Stimulated activated CD4-positive, alpha-beta T cell treated with anti-CD3 and anti-CD28 coated beads, Interleukin-12 subunit alpha, Interleukin-12 subunit beta, amount 100 ng/mL, for 48 hours (primary cell): Measurements from ENCODE around the gene BCAS3.

Experiments
- DNase-seq, 3 donors: peaks; one replicate each; pipeline ENCODE4 v3.0.0-alpha.2; 2020; ENCODE audit warnings: low read depth in 2 of 3, low spot score in 1 of 3

Gene BCAS3

DNA sequence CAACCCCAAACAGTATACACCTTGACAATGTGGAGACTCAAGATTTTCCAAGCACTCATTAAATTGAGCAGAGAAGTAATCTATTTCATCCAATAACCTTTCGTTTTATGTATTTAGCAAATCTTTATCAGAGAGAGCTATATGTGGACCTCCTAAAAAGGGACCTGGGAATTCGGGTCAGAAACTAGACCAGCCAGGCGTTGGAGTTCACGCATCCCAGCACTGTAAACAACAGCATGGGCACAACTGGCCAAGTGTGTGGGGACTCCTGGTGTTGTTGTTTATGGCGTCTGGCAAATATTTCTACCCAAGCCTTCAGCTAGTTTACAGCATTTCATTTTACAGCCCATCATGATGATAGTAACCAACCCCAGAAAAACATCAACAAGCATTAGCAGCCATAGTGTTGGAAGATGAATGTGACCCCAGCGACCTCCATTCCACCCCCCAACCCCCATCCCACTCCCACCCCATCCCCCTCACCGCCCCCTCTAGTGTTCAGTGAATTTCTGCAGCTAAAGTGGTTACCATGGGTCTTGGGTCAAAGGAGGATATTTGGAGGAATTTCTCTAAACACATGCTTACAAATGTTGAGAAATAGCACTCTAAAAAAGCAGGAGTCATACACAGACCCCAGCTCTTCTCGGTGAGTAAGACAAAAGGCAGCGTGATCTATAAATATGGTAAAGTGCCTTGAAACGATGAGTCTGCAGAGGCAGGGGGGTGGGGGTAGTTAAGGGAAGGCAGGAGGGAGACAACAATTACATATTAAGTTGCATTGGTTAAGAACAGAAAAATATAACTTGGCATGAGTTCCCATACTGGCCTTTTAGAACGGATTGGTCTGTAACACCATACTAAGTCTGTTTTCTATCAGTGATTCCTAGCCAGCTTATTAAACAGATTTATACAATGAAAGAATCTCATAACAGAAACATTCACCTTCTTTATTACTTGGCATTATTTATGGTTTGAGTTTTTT is 630.5 kb downstream of the BCAS3 start:
- no peak for DNase-seq

DNA sequence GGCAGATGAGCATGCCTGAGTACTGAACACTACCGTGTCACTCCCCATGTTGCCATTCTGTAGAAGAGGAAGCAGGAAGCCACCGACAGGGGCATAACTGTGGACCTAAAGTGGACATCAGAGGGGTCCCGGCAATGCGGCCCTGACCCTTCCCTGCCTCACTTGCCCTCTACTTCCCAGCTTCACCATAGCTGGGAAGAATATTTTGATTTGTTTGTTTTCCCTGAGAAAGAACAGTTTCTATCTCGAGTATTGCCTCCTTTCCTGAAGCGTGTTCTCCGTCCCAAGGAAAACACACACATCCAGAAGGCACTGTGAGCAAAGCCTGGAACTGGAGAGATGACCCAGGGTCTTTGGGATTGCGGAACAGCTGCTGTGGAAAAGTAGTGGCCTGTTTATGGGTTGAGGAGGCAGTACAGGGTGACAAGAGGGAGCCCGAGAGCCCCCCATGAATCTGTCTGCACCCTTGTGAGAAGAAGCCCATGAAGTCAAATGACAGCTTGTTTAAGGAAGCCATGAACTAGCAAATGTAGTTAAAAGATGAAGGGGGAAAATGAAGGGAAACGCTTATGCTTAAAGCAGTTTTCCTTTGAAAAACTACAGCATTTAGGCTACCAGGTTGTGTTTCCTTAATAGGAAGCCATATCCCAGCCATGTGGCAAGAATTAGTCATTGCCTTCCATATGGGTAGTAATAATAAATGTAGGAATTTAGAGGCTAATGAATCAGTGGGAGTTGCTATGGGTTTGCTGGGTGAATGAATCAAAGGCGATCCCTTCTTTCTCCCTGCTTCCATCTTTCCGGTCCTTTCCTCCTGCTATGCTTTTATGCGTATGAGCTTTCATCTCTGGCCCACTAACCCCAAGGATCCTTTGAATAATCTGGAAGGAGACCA is 632.0 kb downstream of the BCAS3 start:
- no peak for DNase-seq

DNA sequence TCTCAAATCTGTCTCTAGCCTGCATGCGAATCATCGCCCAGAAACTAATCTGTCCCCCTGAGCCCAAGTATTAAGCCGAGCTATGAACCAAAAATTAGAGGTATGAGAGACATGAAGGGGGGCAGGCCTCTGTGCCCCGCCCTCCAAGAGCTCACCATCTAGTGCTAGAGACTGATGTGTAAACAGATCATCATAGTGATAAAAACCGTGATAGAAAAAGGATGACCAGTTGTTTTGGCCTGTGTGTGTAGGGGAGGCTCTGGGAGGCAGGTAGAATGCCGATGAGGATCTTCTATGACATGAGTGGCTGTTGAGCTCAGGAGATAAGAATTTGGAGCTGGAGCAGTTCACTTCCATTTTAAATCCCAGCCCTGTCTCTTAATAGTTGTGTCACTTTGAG is 632.9 kb downstream of the BCAS3 start:
- DNase-seq: no peak

- DNase-seq: no peak
Observed at GRCh38 chr17:61312406-61313295, 635.0 kb downstream of the BCAS3 start.

DNA sequence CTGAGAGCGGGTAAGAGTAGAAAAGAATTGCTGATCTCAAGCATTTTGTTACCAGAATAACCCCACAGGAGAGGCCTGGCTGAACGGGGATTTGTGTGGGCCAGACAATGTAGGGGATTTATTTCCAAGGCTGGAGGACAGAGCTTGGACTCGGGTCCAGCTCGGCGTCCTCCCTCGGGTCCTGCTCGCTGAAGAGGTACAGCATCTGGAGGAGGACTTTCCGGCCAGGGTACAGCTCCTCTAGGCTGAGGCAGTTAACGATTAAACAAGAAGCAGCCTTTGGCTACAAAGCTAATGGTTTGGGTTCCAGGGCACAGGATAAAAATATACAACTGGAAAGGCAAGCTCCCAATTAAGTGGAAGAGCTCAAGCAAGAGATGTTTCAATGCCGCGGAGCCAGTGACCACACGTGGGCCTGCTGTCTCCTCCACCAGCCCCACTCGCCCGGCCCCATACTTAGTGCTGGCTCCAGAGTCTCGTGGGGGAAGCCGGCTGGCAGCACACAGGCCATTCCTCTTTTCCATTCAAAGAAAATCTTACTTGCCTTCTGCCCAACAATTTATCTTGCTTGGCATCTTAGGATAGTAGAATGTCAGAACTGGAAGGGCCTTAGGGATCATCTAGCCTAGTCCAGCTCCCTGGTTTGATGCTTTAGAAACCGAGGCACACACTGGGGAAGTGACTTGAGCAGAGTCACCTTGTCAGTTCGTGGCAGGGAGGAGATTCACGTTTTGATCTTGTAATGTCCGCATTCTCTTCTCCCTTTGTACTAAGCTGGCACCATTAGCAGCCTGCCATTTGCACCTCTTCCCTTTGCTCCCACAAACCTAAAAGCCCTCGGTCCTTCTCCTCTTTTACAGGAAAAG is 636.0 kb downstream of the BCAS3 start:
- DNase-seq: no peak

DNA sequence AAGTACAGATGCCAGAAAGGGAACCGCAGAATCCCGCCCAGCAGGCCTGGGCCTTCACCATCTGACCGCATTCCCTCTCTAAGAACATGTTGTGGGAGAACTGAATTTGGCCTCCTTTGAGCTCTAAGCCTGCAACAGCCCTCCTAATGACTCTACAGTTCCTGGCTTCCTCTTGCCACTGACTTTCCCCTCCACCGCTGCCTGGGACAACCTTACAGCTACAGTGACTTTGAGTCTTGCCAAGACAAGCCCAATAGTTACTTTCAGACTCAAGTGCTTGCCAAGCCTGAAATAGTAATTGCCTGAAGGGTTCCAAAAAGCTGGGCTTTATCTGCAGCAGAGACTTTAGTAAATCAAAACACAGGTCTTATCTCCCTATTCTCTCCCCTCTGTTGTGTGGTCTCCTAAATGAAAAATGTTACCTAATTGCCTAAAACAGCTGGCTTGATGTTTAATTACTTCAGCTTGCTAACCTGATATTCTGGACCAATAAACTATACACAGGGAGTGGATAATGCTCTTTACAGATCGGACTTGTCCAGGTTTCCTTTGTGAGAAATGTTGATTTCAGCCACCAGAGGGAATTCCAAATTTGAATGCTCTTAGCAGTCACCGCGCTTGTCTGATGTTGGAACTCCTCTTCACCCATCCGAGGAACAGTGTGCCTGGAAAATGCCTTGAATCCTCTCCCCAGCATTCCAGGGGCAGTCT is 636.9 kb downstream of the BCAS3 start:
- DNase-seq: no peak

DNA sequence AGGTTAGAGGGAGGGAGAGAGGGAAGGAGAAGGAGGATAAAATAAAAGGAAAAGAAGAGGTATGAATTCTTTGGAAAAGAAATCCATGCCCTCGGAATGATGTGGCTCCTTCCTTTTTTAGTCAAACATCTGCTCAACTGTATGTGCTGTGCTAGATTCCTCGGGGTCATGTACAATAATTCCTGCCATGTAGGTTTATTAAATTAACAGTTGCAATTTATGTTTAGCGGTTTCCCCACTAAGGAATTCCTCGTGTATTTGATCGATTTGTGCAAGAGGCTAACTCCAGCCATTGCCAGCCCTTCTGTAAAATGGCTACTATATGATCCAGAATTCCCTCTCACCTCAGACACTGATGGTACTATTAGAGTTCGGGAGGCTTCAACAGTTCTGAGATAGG is 639.0 kb downstream of the BCAS3 start:
- DNase-seq: no peak

- no peak for DNase-seq
Observed at GRCh38 chr17:61317779-61318178, 640.1 kb downstream of the BCAS3 start.

- DNase-seq: no peak
Observed at GRCh38 chr17:61318684-61319098, 641.0 kb downstream of the BCAS3 start.

DNA sequence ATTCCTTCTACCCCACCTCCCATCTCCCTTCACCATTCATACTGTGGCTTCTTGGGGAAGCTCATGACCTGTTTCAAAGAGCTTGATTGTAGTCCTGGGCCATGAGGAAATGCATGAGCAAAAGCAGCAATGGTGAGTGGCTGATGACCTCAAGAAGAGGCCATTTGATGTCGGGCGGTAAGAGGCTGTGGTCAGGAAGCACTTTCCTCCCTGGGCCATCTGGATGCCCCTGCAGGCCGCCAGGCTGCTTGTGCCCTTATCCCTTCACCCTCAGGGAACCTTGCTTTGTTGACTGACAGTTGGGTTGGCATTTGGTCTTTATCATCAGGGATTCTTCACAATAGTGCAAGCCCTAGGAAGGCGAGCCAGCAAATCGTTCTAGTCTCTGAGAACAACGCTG is 643.7 kb downstream of the BCAS3 start:
- no peak for DNase-seq

DNA sequence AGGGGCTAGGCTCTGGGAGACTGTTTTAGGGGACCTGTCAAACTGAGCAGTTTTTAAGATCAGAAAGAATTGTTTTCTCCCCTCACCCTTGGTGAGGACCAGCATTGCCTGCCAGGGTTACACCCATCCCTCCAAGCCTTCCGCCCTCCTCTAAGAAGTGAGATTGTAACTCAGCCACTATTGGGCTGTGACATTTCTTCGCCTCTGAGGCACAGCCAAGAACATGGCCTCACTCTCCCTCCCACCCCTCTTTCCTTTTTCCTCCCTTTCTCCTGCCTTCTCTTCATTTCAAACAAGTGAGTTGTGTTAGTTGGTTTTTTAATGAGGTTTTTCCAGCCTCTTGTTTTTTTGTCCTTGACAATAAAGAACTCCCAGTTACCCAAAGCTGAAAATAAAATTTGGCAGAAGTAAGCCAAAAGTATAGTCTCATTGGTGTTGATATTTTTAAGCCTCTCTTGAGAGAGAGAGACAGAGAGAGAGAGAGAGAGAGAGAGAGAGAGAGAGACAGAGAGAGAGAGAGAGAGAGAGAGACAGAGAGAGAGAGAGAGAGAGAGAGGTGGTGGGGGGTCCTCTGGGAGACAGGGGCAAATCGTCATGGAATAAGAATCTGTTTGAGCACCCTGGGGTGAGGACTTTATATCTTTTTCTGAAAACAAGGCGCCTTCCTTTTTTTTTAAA is 644.8 kb downstream of the BCAS3 start:
- DNase-seq: no peak

DNA sequence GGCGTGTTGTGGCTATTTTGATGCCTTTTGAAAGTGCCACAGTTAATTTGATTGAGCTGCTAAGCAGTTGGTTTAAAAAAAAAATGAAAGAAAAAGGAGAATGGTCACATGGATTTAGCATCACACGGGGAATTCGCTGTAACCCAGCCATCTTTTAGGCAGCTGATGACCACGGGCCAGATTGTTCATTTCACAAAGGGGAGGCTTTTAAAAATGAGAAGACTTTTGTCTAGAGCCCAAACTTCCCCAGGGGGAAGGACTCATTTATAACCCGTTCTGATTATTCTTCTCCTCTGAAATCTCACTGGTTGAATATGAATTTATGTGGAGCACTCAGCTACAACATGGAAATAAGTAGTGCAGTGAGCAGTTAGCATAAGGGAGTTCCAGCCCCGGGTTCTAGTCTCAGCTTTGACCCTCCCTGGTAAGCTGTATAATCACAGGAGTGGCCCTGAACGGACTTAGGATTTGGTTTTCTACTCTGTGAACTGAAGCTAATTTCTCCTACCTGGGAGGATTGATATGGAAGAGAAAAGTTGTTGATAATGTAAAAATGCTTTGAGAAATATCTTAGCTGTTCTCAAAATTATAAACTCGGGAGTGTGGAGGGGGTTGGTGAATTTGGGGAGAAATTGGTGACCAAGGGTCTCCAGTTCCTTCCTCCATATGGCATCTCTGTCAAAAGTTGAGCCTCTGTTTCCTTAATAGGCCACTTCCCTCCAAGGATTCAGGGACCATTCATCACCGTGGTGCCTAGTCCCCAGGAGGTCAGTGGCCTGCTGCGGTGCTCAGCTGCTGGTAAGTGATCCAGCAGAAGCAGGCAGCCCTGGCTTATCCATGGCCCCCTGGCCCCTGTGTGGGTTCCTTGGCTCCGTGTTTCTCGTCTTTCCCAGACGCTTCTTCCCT is 645.6 kb downstream of the BCAS3 start:
- DNase-seq: no peak

DNA sequence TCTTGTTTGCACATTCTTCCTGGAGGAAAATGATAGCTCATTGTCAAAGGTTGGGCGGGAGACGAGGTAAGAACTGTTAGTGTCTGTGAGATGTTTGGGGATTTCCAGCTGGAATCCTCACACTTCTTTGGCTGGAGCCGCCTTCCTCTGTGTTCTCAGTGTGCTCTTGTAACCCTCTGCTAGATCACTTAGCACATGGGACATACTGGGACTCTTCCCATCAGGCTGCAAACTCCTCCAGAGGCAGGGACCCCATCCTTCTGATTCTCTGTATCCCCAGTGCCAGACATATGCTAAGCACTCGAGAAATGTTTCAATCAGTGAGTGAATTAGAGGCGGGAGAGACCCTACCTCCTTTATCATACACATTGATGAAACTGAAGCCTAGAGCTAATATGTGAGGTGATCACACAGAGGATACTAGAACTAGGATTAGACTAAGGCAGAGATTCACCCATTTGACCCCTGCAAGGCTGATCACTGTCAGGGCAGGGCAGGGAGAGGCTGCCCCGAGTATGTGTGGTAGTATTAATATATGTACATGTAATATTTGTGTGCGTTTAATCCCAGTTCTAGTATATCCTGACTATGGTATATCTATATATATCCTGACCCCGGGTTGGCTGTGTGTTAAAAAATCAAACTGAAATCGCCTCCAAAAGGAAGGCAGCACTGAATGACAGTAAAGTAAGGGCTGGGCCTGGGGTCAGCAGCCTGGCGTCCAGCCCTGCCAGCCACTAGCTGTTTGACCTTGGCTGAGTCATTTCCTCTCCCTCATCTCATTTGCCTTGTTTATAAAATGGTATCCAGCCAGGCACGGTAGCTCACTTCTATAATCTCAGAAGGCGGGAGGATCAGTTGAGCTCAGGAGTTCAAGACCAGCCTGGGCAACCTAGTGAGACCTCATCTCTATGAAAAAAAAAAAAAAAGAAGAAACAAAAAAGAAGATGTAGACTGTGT is 646.5 kb downstream of the BCAS3 start:
- no peak for DNase-seq

DNA sequence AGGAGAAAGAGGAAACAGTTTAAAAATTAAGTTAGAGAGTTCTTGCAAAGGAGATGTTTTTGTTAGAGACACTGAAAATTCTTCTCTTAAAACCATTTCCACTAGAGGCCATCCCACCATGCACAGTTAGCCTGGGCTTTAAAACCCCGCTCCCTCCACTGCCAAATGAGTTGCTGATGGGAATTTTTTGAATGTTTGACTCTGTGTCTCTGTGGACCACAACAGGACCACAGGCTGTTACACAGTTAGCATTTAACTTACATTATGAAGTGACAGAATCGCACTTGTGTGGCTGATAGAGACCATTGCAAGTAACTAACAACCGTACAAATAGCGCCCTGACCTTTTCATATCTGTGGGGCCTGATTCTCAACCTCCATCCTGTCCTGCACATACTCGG is 647.3 kb downstream of the BCAS3 start:
- no peak for DNase-seq

DNA sequence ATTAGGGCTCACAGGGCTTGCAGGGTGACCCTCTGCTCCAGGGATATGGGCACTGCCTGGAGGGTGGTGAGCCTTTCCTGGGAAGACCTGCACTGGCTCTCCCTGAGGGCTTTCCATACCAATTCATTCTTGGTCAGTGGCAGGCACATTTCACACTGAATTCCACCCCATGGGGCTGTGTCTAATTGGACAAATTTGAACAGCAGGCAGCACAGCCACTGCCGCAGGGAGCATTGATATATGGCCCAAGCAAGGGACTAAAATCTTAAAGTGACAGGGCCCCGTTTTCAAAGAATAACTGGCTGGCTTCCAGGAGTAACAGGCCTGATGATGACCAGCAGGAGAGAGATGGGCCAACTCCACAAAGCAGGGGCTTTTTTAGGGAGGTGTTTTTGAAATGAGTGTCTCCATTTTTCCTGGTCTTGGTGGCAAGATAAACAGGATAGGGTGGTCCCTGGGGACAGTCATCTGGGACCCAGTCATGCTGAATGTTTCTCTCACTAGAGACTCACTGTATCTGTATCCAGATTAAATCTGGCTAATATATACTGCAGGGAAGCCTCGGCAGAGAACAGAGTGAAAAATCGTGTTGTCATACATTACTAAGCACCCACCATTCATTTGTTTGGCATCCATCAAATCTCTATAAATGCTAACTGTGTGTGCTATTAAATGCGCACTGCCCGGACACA is 647.9 kb downstream of the BCAS3 start:
- no peak for DNase-seq

- no peak for DNase-seq
Observed at GRCh38 chr17:61326330-61326729, 648.7 kb downstream of the BCAS3 start.
